A549 (cell line): ENCODE results near the gene TMEM255B.

Source experiments
- CBX2 ChIP-seq: fragments of 200-600 bp; sonication (generic); IDR thresholded peaks from 2 replicates; pipeline ENCODE4 v1.6.1; 2016; ENCODE audit warnings: low read depth, mild to moderate bottlenecking, borderline replicate concordance
- CBX8 ChIP-seq: fragments of 200-600 bp; sonication (generic); IDR thresholded peaks from 2 replicates; pipeline ENCODE4 v1.6.1; 2016
- CHD2 ChIP-seq: fragments of 150-350 bp; IDR thresholded peaks from 2 replicates; pipeline ENCODE4 v1.6.1; 2014; ENCODE audit warnings: low read length; ENCODE audit not compliant: partially characterized antibody
- EHF ChIP-seq: fragments of 250-450 bp; sonication (Bioruptor Pico); IDR thresholded peaks from 2 replicates; pipeline ENCODE4 v1.5.0; 2020; ENCODE audit warnings: mild to moderate bottlenecking
- EP300 ChIP-seq, 2 experiments: fragments of >200 bp; sonication (Bioruptor Twin); formaldehyde crosslinking; IDR thresholded peaks; 2 replicates in 1 of 2; 3 replicates in 1 of 2; pipeline ENCODE4 v1.6.1; 2016 to 2017
- KDM1A ChIP-seq: fragments of 200-600 bp; sonication (generic); IDR thresholded peaks from 2 replicates; pipeline ENCODE4 v1.6.1; 2016; ENCODE audit warnings: low read depth, mild to moderate bottlenecking
- MAZ ChIP-seq: fragments of 150-350 bp; IDR thresholded peaks from 2 replicates; pipeline ENCODE4 v1.6.1; 2014; ENCODE audit warnings: antibody characterized with exemption, low read depth, low read length, borderline replicate concordance
- NPAS2 ChIP-seq: fragments of 250-450 bp; sonication (Bioruptor Pico); IDR thresholded peaks from 2 replicates; pipeline ENCODE4 v1.8.0; 2022; ENCODE audit warnings: mild to moderate bottlenecking, moderate library complexity, borderline replicate concordance
- POLR2A ChIP-seq: IDR thresholded peaks from 2 replicates; pipeline ENCODE4 v1.6.1; 2012; ENCODE audit warnings: mild to moderate bottlenecking, low read length
- RAD21 ChIP-seq, 2 experiments: fragments of >200 bp in 1 of 2; sonication (Bioruptor Twin) in 1 of 2; formaldehyde crosslinking in 1 of 2; IDR thresholded peaks in 1 of 2; conservative IDR thresholded peaks in 1 of 2; 2 replicates in 1 of 2; 3 replicates in 1 of 2; pipeline ENCODE4 v1.6.1; 2012 to 2018; ENCODE audit warnings: inconsistent platforms in 1 of 2
- TF ChIP-seq, protein P1 (sequence below): fragments of >200 bp; sonication (Bioruptor Twin); formaldehyde crosslinking; IDR thresholded peaks from 3 replicates; pipeline ENCODE4 v1.5.1; 2016
- TF ChIP-seq, protein P2 (sequence below): fragments of 450-650 bp; IDR thresholded peaks from 2 replicates; pipeline ENCODE4 v1.6.1; 2014; ENCODE audit warnings: antibody characterized with exemption
- TF ChIP-seq, protein P3 (sequence below): fragments of 200-600 bp; sonication (generic); IDR thresholded peaks from 2 replicates; pipeline ENCODE4 v1.6.1; 2016; ENCODE audit warnings: antibody characterized with exemption, mild to moderate bottlenecking, moderate library complexity

DNA sequence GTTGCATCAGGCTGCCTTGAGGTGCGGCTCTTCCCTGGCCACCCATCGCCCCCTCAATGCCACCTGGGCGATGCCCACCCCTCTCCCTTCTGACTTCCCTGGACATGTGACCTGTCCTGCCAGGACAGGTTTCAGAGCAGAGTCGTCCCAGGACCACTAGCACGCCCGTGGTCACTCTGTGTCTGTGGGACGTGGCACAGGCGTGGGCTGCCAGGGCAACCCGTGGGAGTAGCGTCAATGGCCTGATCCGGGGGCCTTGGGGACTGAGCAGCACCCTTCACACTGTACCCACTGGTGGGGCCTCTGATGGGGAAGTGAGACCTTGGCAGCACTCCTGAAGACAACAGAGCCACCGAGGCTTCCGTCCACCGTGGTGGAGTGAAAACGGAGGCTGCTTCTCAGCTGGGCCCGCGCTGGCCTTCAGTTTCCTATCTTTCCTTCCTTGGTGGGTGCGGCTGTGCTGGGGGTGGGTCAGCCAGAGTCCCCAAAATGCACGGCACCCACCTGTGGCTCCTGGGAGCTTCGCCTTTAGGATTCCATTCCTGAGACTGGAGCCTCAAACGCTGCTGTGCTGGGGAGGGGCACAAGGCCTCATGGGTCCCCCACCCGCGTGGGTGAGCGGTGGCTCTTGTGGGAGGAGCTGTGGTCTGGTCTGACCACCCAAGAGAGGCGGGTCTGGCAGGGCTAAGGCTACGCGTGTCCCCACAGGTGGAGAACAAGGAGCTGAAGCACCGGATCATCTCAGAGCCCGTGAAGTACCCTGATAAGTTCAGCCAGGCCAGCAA is 26.7 kb upstream of the TMEM255B start:
- no peak for TF ChIP-seq NPAS2 (CRISPR knock-in tag)
- TF ChIP-seq, protein P1, sequence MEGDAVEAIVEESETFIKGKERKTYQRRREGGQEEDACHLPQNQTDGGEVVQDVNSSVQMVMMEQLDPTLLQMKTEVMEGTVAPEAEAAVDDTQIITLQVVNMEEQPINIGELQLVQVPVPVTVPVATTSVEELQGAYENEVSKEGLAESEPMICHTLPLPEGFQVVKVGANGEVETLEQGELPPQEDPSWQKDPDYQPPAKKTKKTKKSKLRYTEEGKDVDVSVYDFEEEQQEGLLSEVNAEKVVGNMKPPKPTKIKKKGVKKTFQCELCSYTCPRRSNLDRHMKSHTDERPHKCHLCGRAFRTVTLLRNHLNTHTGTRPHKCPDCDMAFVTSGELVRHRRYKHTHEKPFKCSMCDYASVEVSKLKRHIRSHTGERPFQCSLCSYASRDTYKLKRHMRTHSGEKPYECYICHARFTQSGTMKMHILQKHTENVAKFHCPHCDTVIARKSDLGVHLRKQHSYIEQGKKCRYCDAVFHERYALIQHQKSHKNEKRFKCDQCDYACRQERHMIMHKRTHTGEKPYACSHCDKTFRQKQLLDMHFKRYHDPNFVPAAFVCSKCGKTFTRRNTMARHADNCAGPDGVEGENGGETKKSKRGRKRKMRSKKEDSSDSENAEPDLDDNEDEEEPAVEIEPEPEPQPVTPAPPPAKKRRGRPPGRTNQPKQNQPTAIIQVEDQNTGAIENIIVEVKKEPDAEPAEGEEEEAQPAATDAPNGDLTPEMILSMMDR = no peak
- TF ChIP-seq RAD21 (conservative IDR thresholded peaks at IDR 0.05 in 1 of 2, IDR thresholded peaks at IDR 0.05 in 1 of 2) = no peak
- no peak for TF ChIP-seq CBX8
- no peak for TF ChIP-seq MAZ
- TF ChIP-seq KDM1A = no peak
- no peak for TF ChIP-seq CBX2
- TF ChIP-seq CHD2 = no peak
- no peak for TF ChIP-seq EHF (CRISPR knock-in tag)
- TF ChIP-seq, protein P2, sequence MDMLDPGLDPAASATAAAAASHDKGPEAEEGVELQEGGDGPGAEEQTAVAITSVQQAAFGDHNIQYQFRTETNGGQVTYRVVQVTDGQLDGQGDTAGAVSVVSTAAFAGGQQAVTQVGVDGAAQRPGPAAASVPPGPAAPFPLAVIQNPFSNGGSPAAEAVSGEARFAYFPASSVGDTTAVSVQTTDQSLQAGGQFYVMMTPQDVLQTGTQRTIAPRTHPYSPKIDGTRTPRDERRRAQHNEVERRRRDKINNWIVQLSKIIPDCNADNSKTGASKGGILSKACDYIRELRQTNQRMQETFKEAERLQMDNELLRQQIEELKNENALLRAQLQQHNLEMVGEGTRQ = no peak
- TF ChIP-seq, protein P3, sequence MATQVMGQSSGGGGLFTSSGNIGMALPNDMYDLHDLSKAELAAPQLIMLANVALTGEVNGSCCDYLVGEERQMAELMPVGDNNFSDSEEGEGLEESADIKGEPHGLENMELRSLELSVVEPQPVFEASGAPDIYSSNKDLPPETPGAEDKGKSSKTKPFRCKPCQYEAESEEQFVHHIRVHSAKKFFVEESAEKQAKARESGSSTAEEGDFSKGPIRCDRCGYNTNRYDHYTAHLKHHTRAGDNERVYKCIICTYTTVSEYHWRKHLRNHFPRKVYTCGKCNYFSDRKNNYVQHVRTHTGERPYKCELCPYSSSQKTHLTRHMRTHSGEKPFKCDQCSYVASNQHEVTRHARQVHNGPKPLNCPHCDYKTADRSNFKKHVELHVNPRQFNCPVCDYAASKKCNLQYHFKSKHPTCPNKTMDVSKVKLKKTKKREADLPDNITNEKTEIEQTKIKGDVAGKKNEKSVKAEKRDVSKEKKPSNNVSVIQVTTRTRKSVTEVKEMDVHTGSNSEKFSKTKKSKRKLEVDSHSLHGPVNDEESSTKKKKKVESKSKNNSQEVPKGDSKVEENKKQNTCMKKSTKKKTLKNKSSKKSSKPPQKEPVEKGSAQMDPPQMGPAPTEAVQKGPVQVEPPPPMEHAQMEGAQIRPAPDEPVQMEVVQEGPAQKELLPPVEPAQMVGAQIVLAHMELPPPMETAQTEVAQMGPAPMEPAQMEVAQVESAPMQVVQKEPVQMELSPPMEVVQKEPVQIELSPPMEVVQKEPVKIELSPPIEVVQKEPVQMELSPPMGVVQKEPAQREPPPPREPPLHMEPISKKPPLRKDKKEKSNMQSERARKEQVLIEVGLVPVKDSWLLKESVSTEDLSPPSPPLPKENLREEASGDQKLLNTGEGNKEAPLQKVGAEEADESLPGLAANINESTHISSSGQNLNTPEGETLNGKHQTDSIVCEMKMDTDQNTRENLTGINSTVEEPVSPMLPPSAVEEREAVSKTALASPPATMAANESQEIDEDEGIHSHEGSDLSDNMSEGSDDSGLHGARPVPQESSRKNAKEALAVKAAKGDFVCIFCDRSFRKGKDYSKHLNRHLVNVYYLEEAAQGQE = no peak
- TF ChIP-seq POLR2A = no peak
- TF ChIP-seq EP300 (IDR thresholded peaks at IDR 0.05) = no peak
